OCI-LY3 (cell line): ENCODE data around the gene LSMEM2.
"Not testable (repeated sequence)": the region's sequence is repeated elsewhere in the genome, so short reads cannot be mapped to it uniquely, and the experiment has no call there.

Experiments used
- CTCF ChIP-seq: fragments of 200-600, 300-600 bp; sonication (generic); IDR thresholded peaks from 2 replicates; pipeline ENCODE4 v1.5.1; 2014; ENCODE audit warnings: antibody characterized with exemption, low read length, low read depth
- EZH2phosphoT487 ChIP-seq: fragments of 200-600 bp; shearing (Covaris generic); IDR thresholded peaks from 2 replicates; pipeline ENCODE4 v1.6.1; 2018; ENCODE audit warnings: antibody characterized with exemption, mixed run types, low read depth

DNA sequence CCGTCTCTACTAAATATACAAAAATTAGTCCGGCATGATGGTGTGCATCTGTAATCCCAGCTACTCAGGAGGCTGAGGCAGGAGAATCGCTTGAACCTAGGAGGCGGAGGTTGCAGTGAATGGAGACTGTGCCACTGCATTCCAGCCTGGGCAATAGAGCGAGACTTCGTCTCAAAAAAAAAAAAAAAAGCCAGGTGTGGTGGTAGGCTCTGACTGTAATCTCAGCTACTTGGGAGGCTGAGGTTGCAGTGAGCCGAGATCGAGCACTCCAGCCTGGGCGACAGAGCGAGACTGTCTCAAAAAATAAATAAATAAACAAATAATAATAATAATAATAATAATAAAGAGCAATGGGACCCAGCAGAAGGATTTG, 6.4 kb upstream of the LSMEM2 start:
- TF ChIP-seq CTCF, EZH2phosphoT487: not testable (repeated sequence)
